Measurements from ENCODE around the gene TCF19. TPM values are rescaled to one million over a fixed set of nuclear protein-coding genes. Genes with fewer than 3 reads are reported as not detected.
"Not testable (repeated sequence)": the region's sequence is repeated elsewhere in the genome, so short reads cannot be mapped to it uniquely, and the experiment has no call there.

TCF19 gene
- total and polyA plus RNA-seq, 7 experiments from 2014 or later: 4.3 to 78.9 (median 9.4) TPM

GRCh38 chr6:31192431-31193105, 34.2 kb downstream of the TCF19 start:
- not testable (repeated sequence) for H3K27me3 Mint-ChIP-seq; H3K4me1 ChIP-seq (ENCODE audit: control insufficient read depth in 2 of 2, insufficient read depth in 2 of 2, low read length in 2 of 2); H3K36me3 Mint-ChIP-seq; H3K9me3 ChIP-seq (ENCODE audit: control insufficient read depth in 2 of 3, low read length in 3 of 3); H3K4me3 ChIP-seq (ENCODE audit: low read length); ATAC-seq; H3K27ac ChIP-seq (ENCODE audit: low read depth, low read length); H3K4me3 Mint-ChIP-seq; H3K27me3 ChIP-seq (ENCODE audit: control insufficient read depth in 2 of 2, insufficient read depth in 2 of 2, low read length in 2 of 2); H3K9me3 Mint-ChIP-seq
- CTCF ChIA-PET: interaction anchor here (0.7 to 2.0 kb wide), 7 partner anchors 34 to 279 kb away, joined by 3 to 11 read pairs (median 4); partner anchors contain the start of genes CCHCR1, PSORS1C2 and TCF19
- peaks cover 18 to 33% (median 23%) of the 10 kb centered on the region in 7 donors for H3K4me1 Mint-ChIP-seq
- H3K27ac Mint-ChIP-seq: peak overlapping the region in 1 of 9 donors; percentile 9
- POLR2A ChIA-PET: interaction anchor here (0.6 to 1.5 kb wide), 5 partner anchors 17 to 173 kb away, joined by 3 to 4 read pairs (median 3); no protein-coding TSS in a partner anchor
- intact Hi-C loops (cut with micrococcal nuclease): loop anchor here (1.0 kb wide), 3 partner anchors 33 to 174 kb away; no protein-coding TSS in a partner anchor
- H3K36me3 ChIP-seq (ENCODE audit: control insufficient read depth in 2 of 3, insufficient read depth in 3 of 3, low read length in 3 of 3): peaks cover 0 to 15% (median 0%) of the 10 kb centered on the region in 3 experiments
- DNase-seq: peak in 8 of 9 donors; percentile 20 to 59 (median 36)

DNA sequence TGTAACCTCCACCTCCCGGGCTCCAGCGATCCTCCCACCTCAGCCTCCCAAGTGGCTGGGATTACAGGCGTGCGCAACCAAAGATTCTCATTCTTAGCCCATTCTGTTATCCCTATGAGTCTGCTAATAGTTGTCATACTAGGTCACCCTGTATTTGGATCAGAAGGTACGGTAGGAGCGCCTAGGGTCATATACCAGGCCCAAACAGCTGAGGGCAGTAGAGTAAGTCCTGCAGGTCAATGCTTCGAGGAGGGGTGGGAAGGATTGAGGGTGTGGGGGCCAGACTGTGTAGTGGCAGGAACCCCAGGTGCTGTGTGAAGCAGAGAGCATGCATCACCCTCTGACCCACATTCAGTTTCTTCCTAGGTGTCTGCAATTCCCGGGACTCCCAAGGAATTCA, 34.8 kb downstream of the TCF19 start:
- Histone ChIP-seq H3K27ac (ENCODE audit: low read depth, low read length) (no peak overlapping the region), H3K9me3 (ENCODE audit: control insufficient read depth in 2 of 3, low read length in 3 of 3) (no peaks in the 10 kb centered on the region), H3K4me1 (ENCODE audit: control insufficient read depth in 2 of 2, insufficient read depth in 2 of 2, low read length in 2 of 2) (peaks cover 3 to 7% of the 10 kb centered on the region in 2 donors), H3K36me3 (ENCODE audit: control insufficient read depth in 2 of 3, insufficient read depth in 3 of 3, low read length in 3 of 3) (peaks cover 0 to 15% (median 0%) of the 10 kb centered on the region in 3 experiments), H3K27me3 (ENCODE audit: control insufficient read depth in 2 of 2, insufficient read depth in 2 of 2, low read length in 2 of 2) (no peaks in the 10 kb centered on the region), H3K4me3 (ENCODE audit: low read length) (no peak overlapping the region)
- peaks cover 0 to 3% (median 0%) of the 10 kb centered on the region in 5 donors for H3K27me3 Mint-ChIP-seq
- H3K4me3 Mint-ChIP-seq: no peak overlapping the region
- intact Hi-C loops (cut with micrococcal nuclease): no loop called here
- peaks cover 0 to 4% (median 0%) of the 10 kb centered on the region in 11 donors for H3K9me3 Mint-ChIP-seq
- peak overlapping the region in 3 of 9 donors; percentile 26 to 68 (median 56) for H3K27ac Mint-ChIP-seq
- H3K36me3 Mint-ChIP-seq: peaks cover 0 to 10% (median 7%) of the 10 kb centered on the region in 5 donors
- no peak for ATAC-seq
- ChIA-PET POLR2A (interaction anchor here (1.0 to 1.5 kb wide), 4 partner anchors 56 to 578 kb away, joined by 3 to 4 read pairs (median 4); no protein-coding TSS in a partner anchor), CTCF (interaction anchor here (0.8 to 5.1 kb wide), 3 partner anchors 49 to 173 kb away, joined by 3 to 79 read pairs (median 11); partner anchors contain the start of gene PSORS1C2)
- H3K4me1 Mint-ChIP-seq: peaks cover 16 to 33% (median 23%) of the 10 kb centered on the region in 7 donors
- no peak for DNase-seq

DNA sequence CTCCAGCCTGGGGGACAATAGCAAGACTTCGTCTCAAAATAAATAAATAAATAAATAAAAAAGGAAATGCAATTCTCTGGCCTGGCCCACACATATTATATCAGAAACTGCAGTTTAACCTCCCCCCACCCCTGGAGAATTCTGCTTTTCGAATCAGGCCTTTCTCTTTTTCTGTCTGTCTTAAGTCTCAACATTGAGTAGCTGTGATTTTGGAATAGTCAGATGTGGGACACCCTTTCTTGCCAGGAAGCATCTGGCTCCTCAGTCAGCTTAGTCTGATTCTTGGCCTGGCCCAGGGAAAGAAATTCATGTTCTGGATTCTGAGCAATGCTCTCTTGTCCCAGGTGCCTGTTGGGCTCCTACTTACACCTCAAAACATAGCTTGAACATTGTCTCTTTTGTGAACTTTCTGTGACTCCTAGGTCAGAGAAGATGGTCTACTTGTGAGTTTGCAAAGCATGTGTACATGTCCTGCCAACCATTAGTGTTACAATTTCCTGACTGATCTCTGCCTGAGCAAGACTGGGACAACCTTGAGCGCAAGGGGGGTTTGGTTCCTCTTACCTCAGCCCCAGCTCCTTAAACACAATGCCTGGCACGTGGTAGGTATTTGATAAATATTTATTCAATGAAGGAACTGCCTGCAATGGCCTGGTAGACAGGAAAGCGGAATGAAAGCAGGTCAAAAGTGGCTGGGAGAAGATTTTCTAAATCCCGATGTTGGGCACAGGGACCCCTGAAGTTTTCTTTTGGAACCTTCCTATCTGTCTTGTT, 35.9 kb downstream of the TCF19 start:
- CTCF ChIA-PET: interaction anchor here (0.9 to 5.1 kb wide), 3 partner anchors 9 to 172 kb away, joined by 3 to 79 read pairs (median 3); no protein-coding TSS in a partner anchor
- no peak for ATAC-seq
- H3K36me3 Mint-ChIP-seq: peaks cover 0 to 14% (median 7%) of the 10 kb centered on the region in 5 donors

GRCh38 chr6:31195308-31195979, 37.1 kb downstream of the TCF19 start:
- POLR2A ChIA-PET: interaction anchor here (0.6 to 5.8 kb wide), 11 partner anchors 38 to 706 kb away, joined by 3 to 131 read pairs (median 8); partner anchors contain the start of genes CCHCR1, PSORS1C2, TCF19 and ZBTB12
- H3K27me3 Mint-ChIP-seq; H3K9me3 Mint-ChIP-seq; H3K4me3 ChIP-seq (ENCODE audit: low read length); H3K27ac ChIP-seq (ENCODE audit: low read depth, low read length); DNase-seq; H3K9me3 ChIP-seq (ENCODE audit: control insufficient read depth in 2 of 3, low read length in 3 of 3); ATAC-seq; H3K27me3 ChIP-seq (ENCODE audit: control insufficient read depth in 2 of 2, insufficient read depth in 2 of 2, low read length in 2 of 2): not testable (repeated sequence)
- Histone ChIP-seq H3K4me1 (ENCODE audit: control insufficient read depth in 2 of 2, insufficient read depth in 2 of 2, low read length in 2 of 2) (peaks cover 18 to 21% of the 10 kb centered on the region in 2 donors), H3K36me3 (ENCODE audit: control insufficient read depth in 2 of 3, insufficient read depth in 3 of 3, low read length in 3 of 3) (peaks cover 0 to 15% (median 0%) of the 10 kb centered on the region in 3 experiments)
- peak overlapping the region in 8 of 10 donors; percentile 84 to 96 (median 89) for H3K4me3 Mint-ChIP-seq
- H3K4me1 Mint-ChIP-seq: peaks cover 30 to 52% (median 40%) of the 10 kb centered on the region in 7 donors
- CTCF ChIA-PET: interaction anchor here (0.7 to 5.1 kb wide), 4 partner anchors 163 to 185 kb away, joined by 3 to 79 read pairs (median 4); no protein-coding TSS in a partner anchor
- H3K36me3 Mint-ChIP-seq: peaks cover 0 to 26% (median 7%) of the 10 kb centered on the region in 5 donors
- intact Hi-C loops (cut with micrococcal nuclease): loop anchor here (5.0 kb wide), 1 partner anchor 247 kb away; no protein-coding TSS in a partner anchor
- peak overlapping the region in 4 of 9 donors; percentile 84 to 100 (median 95) for H3K27ac Mint-ChIP-seq

More for the DNA sequence above, 35.9 kb downstream of the TCF19 start:
- Histone ChIP-seq H3K4me1 (ENCODE audit: control insufficient read depth in 2 of 2, insufficient read depth in 2 of 2, low read length in 2 of 2) (peaks cover 7 to 10% of the 10 kb centered on the region in 2 donors), H3K9me3 (ENCODE audit: control insufficient read depth in 2 of 3, low read length in 3 of 3) (no peaks in the 10 kb centered on the region), H3K27ac (ENCODE audit: low read depth, low read length) (no peak overlapping the region), H3K27me3 (ENCODE audit: control insufficient read depth in 2 of 2, insufficient read depth in 2 of 2, low read length in 2 of 2) (no peaks in the 10 kb centered on the region), H3K4me3 (ENCODE audit: low read length) (no peak overlapping the region), H3K36me3 (ENCODE audit: control insufficient read depth in 2 of 3, insufficient read depth in 3 of 3, low read length in 3 of 3) (peaks cover 0 to 15% (median 0%) of the 10 kb centered on the region in 3 experiments)
- H3K9me3 Mint-ChIP-seq: peaks cover 0 to 4% (median 0%) of the 10 kb centered on the region in 11 donors
- peak overlapping the region; percentile 5 to 87 (median 55) for H3K27ac Mint-ChIP-seq
- intact Hi-C loops (cut with micrococcal nuclease): no loop called here
- no peak for DNase-seq
- POLR2A ChIA-PET: interaction anchor here (0.6 to 5.8 kb wide), 9 partner anchors 37 to 1229 kb away, joined by 3 to 131 read pairs (median 3); partner anchors contain the start of genes CCHCR1, PSORS1C2 and TCF19
- H3K4me3 Mint-ChIP-seq: peak overlapping the region in 8 of 10 donors; percentile 11 to 61 (median 38)
- H3K4me1 Mint-ChIP-seq: peaks cover 19 to 40% (median 28%) of the 10 kb centered on the region in 7 donors
- peaks cover 0 to 3% (median 0%) of the 10 kb centered on the region in 5 donors for H3K27me3 Mint-ChIP-seq

DNA sequence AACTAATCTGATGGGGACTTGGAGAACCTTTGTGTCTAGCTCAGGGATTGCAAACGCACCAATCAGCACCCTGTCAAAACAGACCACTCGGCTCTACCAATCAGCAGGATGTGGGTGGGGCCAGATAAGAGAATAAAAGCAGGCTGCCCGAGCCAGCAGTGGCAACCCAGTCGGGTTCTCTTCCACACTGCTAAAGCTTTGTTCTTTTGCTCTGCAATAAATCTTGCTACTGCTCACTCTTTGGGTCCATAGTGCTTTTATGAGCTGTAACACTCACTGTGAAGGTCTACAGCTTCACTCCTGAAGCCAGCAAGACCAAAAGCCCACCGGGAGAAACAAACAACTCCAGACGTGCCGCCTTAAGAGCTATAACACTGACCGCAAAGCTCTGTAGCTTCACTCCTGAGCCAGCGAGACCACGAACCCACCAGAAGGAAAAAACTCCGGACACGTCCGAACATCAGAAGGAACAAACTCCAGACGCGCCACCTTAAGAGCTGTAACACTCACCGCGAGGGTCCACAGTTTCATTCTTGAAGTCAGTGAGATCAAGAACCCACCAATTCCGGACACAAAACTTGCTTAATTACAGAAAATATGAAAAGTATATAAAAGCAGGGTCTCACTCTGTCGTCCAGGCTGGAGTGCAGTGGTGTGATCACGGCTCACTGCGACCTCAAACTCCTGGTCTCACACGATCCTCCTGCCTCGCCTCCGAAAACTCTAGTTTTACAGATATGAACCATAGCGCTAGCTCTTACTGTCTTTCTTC, 38.0 kb downstream of the TCF19 start:
- Histone ChIP-seq H3K4me1 (ENCODE audit: control insufficient read depth in 2 of 2, insufficient read depth in 2 of 2, low read length in 2 of 2) (peaks cover 18 to 22% of the 10 kb centered on the region in 2 donors), H3K36me3 (ENCODE audit: control insufficient read depth in 2 of 3, insufficient read depth in 3 of 3, low read length in 3 of 3) (peaks cover 0 to 19% (median 0%) of the 10 kb centered on the region in 3 experiments), H3K27ac (ENCODE audit: low read depth, low read length) (peak overlapping the region; percentile 100), H3K4me3 (ENCODE audit: low read length) (peak overlapping the region; percentile 82)
- H3K9me3 Mint-ChIP-seq; H3K9me3 ChIP-seq (ENCODE audit: control insufficient read depth in 2 of 3, low read length in 3 of 3); H3K27me3 Mint-ChIP-seq; DNase-seq; ATAC-seq; H3K27me3 ChIP-seq (ENCODE audit: control insufficient read depth in 2 of 2, insufficient read depth in 2 of 2, low read length in 2 of 2): not testable (repeated sequence)
- intact Hi-C loops (cut with micrococcal nuclease): loop anchor here (1.0 to 5.0 kb wide), 10 partner anchors 38 to 579 kb away; partner anchors contain the start of genes HLA-B (in 2 of the 2), HLA-C (in 2 of the 2), TCF19 (in 2 of the 2) and MRPS18B (in 1 of the 2)
- ChIA-PET POLR2A (interaction anchor here (0.6 to 5.8 kb wide), 28 partner anchors 11 to 356 kb away, joined by 3 to 131 read pairs (median 4); partner anchors contain the start of genes CCHCR1, HLA-B and TCF19), CTCF (interaction anchor here (0.7 to 5.1 kb wide), 19 partner anchors 36 to 988 kb away, joined by 3 to 79 read pairs (median 4); partner anchors contain the start of genes MICA and PSORS1C2)
- peak overlapping the region; percentile 84 to 99 (median 89) for H3K4me3 Mint-ChIP-seq
- H3K36me3 Mint-ChIP-seq: peaks cover 5 to 34% (median 11%) of the 10 kb centered on the region in 5 donors
- peak overlapping the region; percentile 82 to 100 (median 97) for H3K27ac Mint-ChIP-seq
- H3K4me1 Mint-ChIP-seq: peaks cover 36 to 58% (median 48%) of the 10 kb centered on the region in 7 donors

All from naive thymus-derived CD4-positive, alpha-beta T cell (primary cell).